ENCODE data around the gene BLOC1S4.

The BLOC1S4 gene

GRCh38 chr4:6747294-6748051 lies 31.5 kb downstream of the BLOC1S4 start:
- no peak for DNase-seq (ENCODE audit: low spot score)
- TF ChIP-seq, protein P1, sequence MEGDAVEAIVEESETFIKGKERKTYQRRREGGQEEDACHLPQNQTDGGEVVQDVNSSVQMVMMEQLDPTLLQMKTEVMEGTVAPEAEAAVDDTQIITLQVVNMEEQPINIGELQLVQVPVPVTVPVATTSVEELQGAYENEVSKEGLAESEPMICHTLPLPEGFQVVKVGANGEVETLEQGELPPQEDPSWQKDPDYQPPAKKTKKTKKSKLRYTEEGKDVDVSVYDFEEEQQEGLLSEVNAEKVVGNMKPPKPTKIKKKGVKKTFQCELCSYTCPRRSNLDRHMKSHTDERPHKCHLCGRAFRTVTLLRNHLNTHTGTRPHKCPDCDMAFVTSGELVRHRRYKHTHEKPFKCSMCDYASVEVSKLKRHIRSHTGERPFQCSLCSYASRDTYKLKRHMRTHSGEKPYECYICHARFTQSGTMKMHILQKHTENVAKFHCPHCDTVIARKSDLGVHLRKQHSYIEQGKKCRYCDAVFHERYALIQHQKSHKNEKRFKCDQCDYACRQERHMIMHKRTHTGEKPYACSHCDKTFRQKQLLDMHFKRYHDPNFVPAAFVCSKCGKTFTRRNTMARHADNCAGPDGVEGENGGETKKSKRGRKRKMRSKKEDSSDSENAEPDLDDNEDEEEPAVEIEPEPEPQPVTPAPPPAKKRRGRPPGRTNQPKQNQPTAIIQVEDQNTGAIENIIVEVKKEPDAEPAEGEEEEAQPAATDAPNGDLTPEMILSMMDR (IDR thresholded peaks at IDR 0.05; ENCODE audit: extremely low read depth, missing control alignments), result no peak

- TF ChIP-seq, protein P1 (IDR thresholded peaks at IDR 0.05; ENCODE audit: extremely low read depth, missing control alignments), result no peak
- DNase-seq (ENCODE audit: low spot score), result no peak
Observed at GRCh38 chr4:6748286-6748685, 32.3 kb downstream of the BLOC1S4 start.

GRCh38 chr4:6749340-6750171 lies 33.6 kb downstream of the BLOC1S4 start:
- no peak for DNase-seq (ENCODE audit: low spot score)
- TF ChIP-seq, protein P1 (IDR thresholded peaks at IDR 0.05; ENCODE audit: extremely low read depth, missing control alignments), result no peak

DNA sequence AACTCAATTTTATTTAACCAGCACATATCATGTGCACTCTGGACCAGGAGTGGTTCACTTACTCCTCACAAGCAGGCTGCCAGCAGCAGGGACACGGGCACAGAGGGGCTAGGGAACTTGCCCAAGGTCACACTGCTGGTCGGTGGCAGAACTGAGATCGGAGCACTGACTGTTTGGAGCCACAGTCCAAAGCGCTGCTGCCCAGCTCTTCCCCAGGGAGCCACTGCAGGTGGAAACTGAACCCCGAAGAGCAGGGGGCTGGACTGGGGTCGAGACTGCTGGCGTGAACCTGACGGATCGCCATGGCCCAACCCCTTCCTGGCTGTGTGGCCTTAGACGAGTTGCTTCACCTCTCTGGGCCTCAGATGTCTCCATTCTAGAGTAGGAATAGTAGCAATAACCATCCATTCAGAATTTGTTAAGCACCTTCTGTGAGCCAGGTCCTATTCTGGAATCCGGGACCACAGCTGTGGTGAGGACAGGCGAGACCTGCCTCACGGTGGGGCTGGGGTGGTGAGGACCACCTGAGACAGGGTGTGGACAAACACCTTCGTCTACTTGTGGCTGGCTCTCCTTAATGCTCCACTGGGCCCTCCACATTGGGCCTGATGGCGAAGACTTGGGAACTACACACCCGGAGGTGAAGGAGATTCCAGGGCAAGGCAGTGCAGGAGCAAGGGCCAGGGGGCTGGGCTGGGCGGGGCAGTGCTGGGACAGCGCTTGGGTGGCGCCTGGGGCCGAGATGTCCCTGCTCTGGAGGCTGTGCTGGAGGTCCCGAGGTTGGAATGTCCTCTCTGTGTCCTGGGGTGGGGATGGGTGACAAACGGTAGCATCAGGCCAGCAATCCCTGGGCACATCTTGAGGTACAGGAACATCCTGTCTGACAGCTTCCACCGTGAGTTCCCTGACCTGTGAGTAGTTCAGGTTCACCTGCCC lies 34.6 kb downstream of the BLOC1S4 start:
- no peak for DNase-seq (ENCODE audit: low spot score)
- TF ChIP-seq, protein P1 (IDR thresholded peaks at IDR 0.05; ENCODE audit: extremely low read depth, missing control alignments), result no peak

DNA sequence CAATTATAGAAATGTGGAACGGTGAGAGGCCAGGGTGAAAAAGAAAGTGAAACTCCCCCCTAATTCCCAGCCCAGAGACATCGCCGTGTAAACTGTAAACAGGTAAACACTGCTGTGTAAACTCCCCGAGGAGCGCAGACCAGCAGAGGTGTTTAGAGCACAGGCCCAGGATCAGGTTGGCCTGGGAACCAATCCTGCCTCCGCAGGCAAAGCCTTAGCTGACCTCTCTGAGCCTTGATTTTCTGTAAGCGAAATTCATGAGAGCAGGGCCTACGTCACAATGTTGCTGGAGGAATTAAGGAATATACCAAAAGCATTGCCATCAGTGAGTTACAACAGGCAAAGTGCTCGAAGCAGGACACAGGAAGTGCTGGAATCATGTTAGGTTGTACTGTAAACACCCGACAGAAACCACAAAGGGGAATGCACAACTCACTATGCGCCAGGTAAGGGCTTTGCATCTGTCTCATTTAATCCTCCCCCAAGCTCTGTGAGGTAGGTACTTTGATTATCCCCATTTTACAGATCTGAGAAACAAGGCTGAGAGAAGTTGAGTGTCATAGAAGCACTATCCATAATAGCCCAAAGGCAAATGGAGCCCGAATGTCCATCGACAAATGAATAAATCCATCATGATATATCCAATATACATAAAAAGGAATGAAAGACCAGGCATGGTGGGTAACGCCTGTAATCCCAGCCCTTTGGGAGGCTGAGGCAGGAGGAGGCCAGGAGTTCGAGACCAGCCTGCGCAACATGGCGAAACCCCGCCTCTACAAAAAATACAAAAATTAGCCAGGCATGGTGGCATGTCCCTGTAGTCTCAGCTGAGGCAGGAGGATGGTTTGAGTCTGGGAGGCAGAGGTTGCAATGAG lies 35.9 kb downstream of the BLOC1S4 start:
- DNase-seq (ENCODE audit: low spot score), result peak; percentile 59
- TF ChIP-seq, protein P1 (IDR thresholded peaks at IDR 0.05; ENCODE audit: extremely low read depth, missing control alignments), result no peak

DNA sequence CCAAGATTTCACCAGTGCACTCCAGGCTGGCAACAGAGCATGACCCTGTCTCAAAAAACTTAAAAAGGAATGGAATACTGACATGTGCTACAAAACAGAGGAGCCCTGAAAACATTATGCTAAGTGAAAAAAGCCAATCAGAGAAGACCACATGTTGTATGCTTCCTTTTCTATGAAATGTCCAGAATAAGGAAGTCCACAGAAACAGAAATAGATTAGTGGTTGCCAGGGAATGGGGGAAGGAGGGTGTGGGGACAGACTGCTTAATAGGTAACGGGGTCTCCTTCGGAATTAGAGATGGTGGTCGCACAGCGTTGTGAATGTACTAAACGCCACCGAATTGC lies 36.5 kb downstream of the BLOC1S4 start:
- DNase-seq (ENCODE audit: low spot score), result no peak
- TF ChIP-seq, protein P1 (IDR thresholded peaks at IDR 0.05; ENCODE audit: extremely low read depth, missing control alignments), result no peak

All from GM20000 (cell line).